Measurements from ENCODE around the gene C13orf46. TPM values are rescaled to one million over a fixed set of nuclear protein-coding genes. Genes with fewer than 3 reads are reported as not detected.

Gene C13orf46
- total RNA-seq, 1 experiment from 2014 or later, result not detected

DNA sequence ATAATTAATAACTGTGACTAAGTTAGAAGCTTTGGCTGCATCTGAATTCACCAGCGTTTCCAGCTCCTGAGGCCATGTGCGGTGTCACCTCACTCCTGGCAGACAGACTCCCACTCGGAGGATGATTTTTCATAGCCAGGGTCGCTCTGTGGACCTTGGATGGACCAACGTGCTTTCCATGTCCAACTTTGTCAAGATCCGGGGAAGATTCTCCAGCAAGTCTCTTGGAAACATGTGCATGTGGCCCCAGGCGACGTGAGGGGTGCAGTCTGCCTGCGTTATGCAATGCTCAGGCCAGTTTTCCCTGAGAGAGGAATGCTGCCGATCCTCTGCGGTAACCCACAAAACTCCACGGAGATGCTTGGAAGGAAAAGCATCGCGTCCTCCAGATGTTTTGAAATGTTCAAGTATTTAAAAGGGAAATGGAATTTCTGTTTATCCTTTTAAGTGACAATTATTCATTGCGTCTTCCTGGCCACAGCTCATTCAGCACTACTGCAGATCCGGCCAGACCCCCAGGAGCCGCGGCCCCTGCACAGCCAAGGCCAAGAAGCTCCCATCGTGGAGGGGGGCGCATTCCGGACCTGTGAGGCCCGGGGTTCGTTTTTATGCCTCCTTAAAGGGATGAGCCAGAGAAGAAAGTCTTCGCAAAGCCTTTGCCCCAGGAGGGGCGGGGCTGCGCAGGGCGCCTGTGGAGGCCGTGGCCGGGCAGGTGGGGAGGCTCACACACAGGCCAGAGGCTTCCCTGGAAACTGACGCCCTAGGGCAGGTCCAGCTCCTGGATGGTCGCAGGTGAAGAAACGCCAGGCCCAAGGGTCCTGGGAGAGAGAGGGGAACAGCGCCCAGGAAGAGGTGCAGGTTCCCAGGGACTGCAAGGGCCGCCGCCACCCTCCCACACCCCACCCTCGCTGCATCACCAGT is 46.0 kb downstream of the C13orf46 start:
- DNase-seq, result peak; percentile 54
- H3K36me3 ChIP-seq (replicated peaks; ENCODE audit: control insufficient read depth, insufficient read depth, low read length), result no peaks in the 10 kb centered on the region
- no peaks in the 10 kb centered on the region for H3K27me3 ChIP-seq (ENCODE audit: control insufficient read depth, insufficient read depth, low read length)
- H3K4me3 ChIP-seq (ENCODE audit: insufficient read depth, low read depth, low read length), result no peak overlapping the region

DNA sequence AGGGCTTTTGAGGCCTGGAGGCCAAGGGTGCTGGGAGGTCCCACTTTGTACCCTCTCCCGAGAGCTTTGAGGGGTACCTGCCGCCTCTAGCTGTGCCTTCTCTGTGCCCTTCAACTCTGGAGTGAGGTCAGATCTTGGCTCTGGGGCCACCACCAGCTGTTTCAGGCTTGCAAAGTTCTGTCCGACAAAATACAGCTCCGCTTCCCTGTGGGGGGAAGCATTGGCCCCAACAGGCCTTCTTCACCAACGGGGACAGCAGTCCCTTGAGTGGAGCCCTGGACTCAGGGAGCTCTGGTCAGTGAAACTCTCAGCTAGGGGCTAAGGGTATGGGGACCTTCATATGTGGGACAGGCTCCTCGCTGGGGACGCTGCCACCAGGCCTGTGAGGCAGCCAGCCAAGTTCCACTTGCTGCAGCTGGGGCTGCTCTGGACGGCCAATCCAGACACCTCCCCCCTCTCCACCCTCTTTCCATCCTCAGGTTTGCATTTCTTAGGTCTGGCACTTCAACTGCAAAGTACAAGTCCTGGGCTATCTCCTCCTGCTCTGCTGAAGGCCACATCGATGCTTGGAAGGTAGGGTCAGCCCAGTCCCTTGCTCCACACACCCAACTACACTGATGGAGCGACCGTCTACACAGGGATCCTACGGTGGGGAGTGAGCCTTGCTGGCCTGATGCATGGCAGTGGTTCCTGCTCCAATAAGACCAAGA is 46.8 kb downstream of the C13orf46 start:
- DNase-seq, result peak; percentile 33
- Histone ChIP-seq H3K27me3 (ENCODE audit: control insufficient read depth, insufficient read depth, low read length) (no peaks in the 10 kb centered on the region), H3K36me3 (replicated peaks; ENCODE audit: control insufficient read depth, insufficient read depth, low read length) (no peaks in the 10 kb centered on the region), H3K4me3 (ENCODE audit: insufficient read depth, low read depth, low read length) (no peak overlapping the region)

DNA sequence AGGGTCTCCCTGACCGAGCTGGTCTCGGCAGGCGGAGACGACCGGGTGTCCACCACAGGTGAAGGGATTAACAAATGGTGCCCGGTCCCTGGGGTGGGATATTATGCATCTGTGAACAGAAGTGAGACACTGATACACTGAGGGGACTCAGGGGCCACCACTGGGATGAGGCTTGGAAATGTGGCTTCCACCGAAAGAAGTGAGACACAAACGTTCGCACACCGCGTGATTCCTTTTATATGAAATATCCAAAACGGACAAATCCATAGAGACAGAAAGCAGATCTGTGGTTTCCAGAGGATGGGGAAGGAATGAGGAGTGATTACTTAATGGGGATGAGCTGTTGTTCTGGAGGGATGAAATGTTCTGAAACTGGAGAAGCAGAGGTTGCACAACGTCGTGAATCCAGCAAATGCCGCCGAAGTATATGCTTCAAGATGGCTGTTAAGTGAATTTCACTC is 47.5 kb downstream of the C13orf46 start:
- Histone ChIP-seq H3K27me3 (ENCODE audit: control insufficient read depth, insufficient read depth, low read length) (no peaks in the 10 kb centered on the region), H3K4me3 (ENCODE audit: insufficient read depth, low read depth, low read length) (no peak overlapping the region), H3K36me3 (replicated peaks; ENCODE audit: control insufficient read depth, insufficient read depth, low read length) (no peaks in the 10 kb centered on the region)
- DNase-seq, result no peak

DNA sequence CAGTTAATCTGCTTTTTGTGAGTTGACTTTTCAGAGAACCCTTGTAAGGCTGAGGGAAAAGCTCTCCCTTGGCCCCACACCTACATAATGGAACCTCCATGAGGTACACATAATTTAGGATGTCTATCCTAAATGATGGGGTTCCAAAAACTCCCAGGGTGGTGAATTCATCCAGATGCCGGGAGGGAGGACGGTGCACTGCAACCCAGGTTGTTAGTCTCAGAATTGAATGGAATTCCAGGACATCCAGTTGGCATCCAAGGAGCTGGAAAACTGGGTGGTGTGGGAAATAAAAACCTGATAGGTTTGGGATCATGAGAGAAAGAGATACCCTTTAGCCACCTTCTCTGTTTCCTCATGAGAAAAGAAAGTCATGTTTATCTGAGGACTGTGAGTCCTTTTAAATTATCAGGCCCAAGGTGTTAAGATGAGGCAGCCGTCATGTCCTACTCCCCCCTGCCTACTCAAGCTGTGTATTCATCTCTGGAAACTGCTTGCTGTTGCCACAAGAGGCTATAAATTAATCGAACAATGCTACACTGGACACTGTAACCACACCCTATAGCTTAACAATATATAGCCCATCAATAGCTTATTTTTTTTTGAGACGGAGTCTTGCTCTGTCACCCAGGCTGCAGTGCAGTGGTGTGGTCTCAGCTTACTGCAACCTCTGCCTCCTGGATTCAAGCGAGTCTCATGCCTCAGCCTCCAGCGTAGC is 49.5 kb downstream of the C13orf46 start:
- DNase-seq, result no peak
- Histone ChIP-seq H3K4me3 (ENCODE audit: insufficient read depth, low read depth, low read length) (no peak overlapping the region), H3K36me3 (replicated peaks; ENCODE audit: control insufficient read depth, insufficient read depth, low read length) (no peaks in the 10 kb centered on the region), H3K27me3 (ENCODE audit: control insufficient read depth, insufficient read depth, low read length) (no peaks in the 10 kb centered on the region)

DNA sequence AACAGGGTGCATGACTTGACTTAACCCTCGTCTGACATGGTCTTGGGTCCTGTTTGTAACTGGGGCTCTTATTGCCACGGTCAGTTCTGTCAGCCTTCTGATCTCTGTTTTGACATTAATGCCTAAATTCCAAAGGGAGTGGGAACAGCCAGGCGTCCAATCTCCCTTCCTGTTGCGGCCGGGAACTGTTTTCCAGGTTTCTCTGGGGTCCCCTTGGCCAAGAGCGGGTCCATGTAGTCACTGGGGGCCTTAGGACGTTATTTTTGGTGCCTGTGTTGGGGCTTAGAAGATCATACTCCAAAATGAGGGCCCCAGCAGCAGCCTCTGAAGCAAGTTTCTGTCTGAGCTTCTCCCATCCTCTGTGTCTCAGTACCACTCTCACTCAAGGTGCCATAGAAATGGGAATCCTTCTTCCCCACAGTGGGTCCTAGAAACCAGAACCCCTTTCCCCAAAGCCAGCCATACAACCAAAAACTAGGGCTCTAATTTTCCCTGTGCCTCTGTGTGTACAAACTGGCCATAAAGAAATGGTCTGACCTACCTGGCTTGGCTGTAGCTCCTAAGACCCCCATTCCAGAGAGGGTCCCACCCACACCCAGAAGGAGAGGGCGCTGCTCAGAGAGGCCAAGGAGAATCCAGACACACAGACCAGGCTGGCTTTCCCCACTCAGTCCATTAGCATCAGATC is 50.4 kb downstream of the C13orf46 start:
- H3K36me3 ChIP-seq (replicated peaks; ENCODE audit: control insufficient read depth, insufficient read depth, low read length), result no peaks in the 10 kb centered on the region
- DNase-seq, result no peak

DNA sequence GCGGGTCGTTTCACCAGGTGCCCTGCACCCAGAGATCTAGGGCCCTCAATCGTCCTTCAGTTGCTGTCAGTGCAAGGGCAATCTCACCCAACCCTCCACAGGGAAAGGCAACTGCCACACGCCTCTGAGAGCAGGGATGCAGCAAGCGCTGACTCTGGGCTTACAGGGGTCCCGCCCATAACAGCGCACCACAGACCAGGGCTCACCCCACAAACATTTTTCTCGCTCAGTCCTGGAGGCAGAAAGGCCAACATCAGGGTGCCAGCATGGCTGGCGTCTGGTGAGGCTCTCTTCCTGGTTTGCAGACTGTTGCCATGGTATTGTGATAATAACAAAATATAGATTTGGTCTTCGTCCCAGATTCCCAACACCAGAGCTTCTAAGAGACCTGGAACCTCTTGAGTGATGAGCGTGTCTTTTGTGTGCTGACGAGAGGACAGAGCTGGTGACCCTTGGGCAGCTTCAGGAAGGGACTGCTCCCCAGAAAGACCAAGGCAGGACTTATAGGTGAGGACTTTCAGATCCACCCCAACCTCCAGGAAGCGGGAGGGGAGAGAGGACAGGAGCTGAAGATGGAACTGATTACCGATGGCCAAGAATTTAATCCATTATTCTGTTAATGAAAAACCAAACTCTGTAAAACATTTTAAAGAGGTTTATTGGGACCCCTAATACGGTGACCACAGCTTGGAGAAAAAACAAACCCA is 51.3 kb downstream of the C13orf46 start:
- Histone ChIP-seq H3K27me3 (ENCODE audit: control insufficient read depth, insufficient read depth, low read length) (no peaks in the 10 kb centered on the region), H3K4me3 (ENCODE audit: insufficient read depth, low read depth, low read length) (no peak overlapping the region), H3K36me3 (replicated peaks; ENCODE audit: control insufficient read depth, insufficient read depth, low read length) (no peaks in the 10 kb centered on the region)
- DNase-seq, result no peak

More for the DNA sequence above, 50.4 kb downstream of the C13orf46 start:
- H3K4me3 ChIP-seq (ENCODE audit: insufficient read depth, low read depth, low read length), result no peak overlapping the region
- H3K27me3 ChIP-seq (ENCODE audit: control insufficient read depth, insufficient read depth, low read length), result no peaks in the 10 kb centered on the region

DNA sequence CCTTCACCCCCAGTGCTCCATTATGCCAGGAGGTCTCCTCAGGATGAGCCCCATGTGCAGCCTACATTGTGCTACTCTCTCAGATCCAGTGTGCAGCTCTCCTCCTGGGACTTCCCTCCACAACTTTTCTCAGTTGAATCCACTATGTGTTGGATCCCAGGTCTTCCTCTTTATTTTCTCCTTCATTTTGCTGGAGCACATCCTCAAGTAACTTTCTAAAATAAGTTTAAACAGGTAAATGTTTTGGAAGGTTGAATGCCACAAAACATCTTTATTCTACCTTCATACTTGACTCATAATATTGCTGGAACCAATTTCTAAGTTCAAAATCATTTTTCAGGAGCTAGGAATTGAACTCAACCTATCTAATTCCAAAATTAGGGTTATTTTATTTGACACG is 52.1 kb downstream of the C13orf46 start:
- DNase-seq, result no peak
- Histone ChIP-seq H3K36me3 (replicated peaks; ENCODE audit: control insufficient read depth, insufficient read depth, low read length) (no peaks in the 10 kb centered on the region), H3K4me3 (ENCODE audit: insufficient read depth, low read depth, low read length) (no peak overlapping the region), H3K27me3 (ENCODE audit: control insufficient read depth, insufficient read depth, low read length) (no peaks in the 10 kb centered on the region)

DNA sequence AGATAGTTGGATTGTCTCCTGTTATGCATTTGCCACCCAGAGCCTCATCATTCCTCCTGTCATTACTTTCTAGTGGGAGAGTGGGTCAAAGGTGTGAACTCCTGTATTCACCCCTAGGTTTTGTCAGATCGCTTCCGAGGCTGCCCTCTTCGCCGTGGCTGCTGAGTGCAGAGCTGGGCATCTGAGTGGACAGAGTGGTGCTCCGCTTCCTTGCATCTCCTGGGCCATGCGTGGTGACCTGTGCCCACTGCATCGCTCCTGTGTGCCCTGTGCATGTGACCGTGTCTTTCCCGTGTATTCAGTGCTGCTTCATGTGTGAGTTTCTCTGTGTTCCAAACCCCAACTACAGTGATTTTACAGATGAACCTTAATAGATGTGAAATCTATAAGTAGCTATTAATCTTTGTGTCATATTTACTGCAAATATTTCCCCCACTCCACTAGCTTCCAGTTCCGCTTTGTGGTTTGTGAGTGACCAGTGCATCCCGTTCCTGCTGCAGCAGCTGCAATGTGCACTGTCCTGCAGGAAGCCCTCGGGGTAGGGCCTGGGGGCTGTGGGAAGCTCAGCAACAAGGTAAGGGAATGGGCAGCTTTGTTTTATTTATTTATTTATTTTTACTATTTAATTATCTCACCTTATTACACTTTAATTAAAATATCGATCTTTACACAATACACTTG is 53.1 kb downstream of the C13orf46 start:
- no peak overlapping the region for H3K4me3 ChIP-seq (ENCODE audit: insufficient read depth, low read depth, low read length)
- DNase-seq, result no peak
- no peaks in the 10 kb centered on the region for H3K36me3 ChIP-seq (replicated peaks; ENCODE audit: control insufficient read depth, insufficient read depth, low read length)
- H3K27me3 ChIP-seq (ENCODE audit: control insufficient read depth, insufficient read depth, low read length), result no peaks in the 10 kb centered on the region

DNA sequence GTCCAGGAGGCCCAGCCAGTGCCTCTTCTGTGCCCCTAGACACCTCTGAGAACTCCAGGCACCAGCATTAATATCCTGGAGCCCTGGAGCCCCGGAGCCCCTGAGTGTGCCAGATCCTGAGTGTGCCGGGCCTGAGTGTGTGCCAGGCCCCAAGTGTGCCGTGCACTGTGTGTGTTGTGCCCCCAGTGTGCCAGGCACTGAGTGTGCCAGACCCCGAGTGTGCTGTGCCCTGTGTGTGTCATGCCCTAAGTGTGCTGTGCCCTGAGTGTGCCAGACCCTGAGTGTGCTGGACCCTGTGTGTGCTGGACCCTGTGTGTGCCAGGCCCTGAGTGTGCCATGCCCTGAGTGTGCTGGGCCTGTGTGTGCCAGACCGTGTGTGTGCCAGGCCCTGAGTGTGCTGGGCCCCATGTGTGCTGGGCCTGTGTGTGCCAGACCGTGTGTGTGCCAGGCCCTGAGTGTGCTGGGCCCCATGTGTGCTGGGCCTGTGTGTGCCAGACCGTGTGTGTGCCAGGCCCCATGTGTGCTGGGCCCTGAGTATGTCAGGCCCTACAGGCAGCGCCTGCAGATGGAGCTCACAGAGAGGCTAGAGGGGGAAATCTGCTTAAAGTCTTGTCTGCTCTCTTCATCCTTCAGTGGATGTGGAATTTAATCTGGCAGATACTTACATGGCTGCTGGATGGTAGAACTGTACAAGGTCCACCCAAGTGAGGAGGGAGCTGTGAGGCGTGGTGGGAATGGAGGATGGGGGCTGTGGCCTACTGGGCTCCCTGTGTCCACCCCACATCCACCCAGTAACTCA is 53.9 kb downstream of the C13orf46 start:
- DNase-seq, result no peak
- H3K27me3 ChIP-seq (ENCODE audit: control insufficient read depth, insufficient read depth, low read length), result no peaks in the 10 kb centered on the region
- no peak overlapping the region for H3K4me3 ChIP-seq (ENCODE audit: insufficient read depth, low read depth, low read length)
- H3K36me3 ChIP-seq (replicated peaks; ENCODE audit: control insufficient read depth, insufficient read depth, low read length), result no peaks in the 10 kb centered on the region

DNA sequence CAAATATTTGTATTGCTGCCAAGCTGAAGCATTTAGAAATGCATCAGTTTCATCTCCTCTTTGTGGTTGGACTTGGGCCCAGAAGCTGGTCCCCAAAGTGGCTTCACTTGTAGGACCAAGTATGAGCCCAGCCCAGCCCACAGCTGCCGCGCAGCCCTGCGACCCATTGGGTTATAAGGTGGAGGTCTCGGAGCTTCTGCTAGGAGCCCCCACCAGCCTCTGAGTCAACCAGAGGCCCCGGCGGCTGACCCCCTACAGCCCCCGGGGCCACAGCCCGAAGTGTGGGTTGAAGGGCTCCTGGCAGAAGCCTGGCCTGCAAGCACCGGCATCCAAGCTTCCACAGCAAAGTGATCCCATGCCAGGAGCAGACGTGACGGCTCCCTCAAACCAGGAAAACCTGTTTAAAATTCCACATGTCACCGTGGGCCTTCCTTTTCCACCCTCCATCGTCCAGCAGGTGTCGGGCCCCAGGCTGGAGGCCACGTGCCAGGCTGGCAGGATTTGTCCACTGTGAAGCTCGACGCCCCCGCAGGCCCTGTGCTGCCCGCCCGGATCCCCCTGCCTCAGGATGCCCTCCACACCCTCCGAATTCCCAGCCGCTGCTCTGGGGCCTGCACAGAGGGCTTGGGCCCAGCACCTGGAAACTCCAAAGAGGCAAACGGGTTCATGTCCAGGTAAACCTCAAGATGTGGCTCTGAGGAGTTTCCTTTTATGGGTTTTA is 54.7 kb downstream of the C13orf46 start:
- H3K36me3 ChIP-seq (replicated peaks; ENCODE audit: control insufficient read depth, insufficient read depth, low read length), result no peaks in the 10 kb centered on the region
- no peak overlapping the region for H3K4me3 ChIP-seq (ENCODE audit: insufficient read depth, low read depth, low read length)
- DNase-seq, result no peak
- H3K27me3 ChIP-seq (ENCODE audit: control insufficient read depth, insufficient read depth, low read length), result no peaks in the 10 kb centered on the region

DNA sequence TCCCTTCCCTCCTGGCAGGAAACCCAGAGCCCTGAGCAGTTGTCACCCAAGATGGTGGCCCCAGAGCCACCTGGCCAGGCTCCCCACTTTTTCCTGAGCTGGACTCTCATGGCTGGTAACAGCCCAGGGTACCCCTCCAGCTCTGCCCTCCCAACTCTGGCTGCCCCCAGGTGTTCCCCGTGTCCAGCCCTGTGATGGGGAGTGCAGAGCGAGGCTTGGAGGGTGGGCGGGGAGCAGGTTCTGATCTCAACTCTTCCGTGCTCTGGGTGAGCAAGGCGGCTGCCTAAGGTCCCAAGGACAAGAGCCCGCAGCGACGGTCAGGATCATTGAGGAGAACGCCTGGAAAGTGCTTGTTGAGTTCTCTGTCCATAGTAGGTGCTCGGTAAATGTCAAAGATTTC is 55.3 kb downstream of the C13orf46 start:
- DNase-seq, result no peak
- Histone ChIP-seq H3K4me3 (ENCODE audit: insufficient read depth, low read depth, low read length) (no peak overlapping the region), H3K27me3 (ENCODE audit: control insufficient read depth, insufficient read depth, low read length) (no peaks in the 10 kb centered on the region), H3K36me3 (replicated peaks; ENCODE audit: control insufficient read depth, insufficient read depth, low read length) (no peaks in the 10 kb centered on the region)

DNA sequence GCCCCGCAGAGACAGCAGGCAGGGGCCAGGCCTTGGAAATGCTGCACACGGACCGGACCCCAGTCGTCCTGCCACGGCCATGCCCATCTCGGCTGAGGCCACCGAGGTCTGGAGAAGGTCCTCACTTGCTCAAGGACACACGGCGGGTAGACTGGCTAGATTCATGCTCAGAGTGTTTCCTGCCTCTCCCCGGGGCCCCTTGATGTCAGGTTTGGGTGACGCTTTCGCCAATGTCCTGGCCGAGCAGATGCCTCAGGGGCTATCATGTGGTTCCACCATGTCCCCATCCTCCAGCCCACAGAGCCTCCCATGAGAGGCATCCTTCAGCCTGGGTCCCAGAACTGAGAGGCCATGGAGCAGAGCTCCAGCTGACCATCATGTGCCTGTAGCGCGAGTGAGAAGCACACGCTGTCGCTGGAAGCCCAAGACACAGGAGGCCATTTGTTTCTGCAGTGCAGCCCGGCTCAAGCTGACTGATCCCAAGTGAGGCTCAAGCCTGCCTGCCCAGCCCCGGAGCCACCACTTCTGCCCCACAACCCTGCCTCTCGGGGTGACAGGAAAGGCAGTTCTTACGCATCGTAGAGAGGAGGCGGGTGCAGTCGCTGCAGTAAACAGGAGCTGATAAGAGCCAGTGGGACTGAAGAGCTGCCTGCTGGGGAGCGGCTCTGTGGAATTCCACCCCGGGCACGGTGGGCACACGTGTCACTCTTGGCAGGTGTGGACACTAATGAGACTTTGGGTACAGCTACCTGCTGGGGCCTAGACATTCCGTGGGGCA is 56.1 kb downstream of the C13orf46 start:
- DNase-seq, result no peak
- H3K36me3 ChIP-seq (replicated peaks; ENCODE audit: control insufficient read depth, insufficient read depth, low read length), result no peaks in the 10 kb centered on the region
- no peak overlapping the region for H3K4me3 ChIP-seq (ENCODE audit: insufficient read depth, low read depth, low read length)
- no peaks in the 10 kb centered on the region for H3K27me3 ChIP-seq (ENCODE audit: control insufficient read depth, insufficient read depth, low read length)

Measured in H7 (cell line).